NCI-H128 (cell line): ENCODE results near the gene DYNLRB2.
A peak's percentile ranks its signal among the peaks of the same experiment; 100 is the strongest.

Experiments
- DNase-seq: peaks from one replicate; lab custom pipeline; 2025; ENCODE audit not compliant: unreplicated experiment; lab: John Stamatoyannopoulos, UW

The DYNLRB2 gene

GRCh38 chr16:80540516-80541305 lies at the start of gene DYNLRB2:
Gene DYNLRB2 (plus strand): TSS chr16:80540993. CDS start chr16:80541077, 84 bp downstream.
- peak; percentile 76 for DNase-seq

GRCh38 chr16:80500116-80500859 lies 40.5 kb upstream of the DYNLRB2 start:
- no peak for DNase-seq

GRCh38 chr16:80500961-80501525 lies 39.8 kb upstream of the DYNLRB2 start:
- DNase-seq: no peak

- DNase-seq: no peak
Measured at GRCh38 chr16:80503107-80503506, 37.7 kb upstream of the DYNLRB2 start.

GRCh38 chr16:80507538-80507937 lies 33.3 kb upstream of the DYNLRB2 start:
- no peak for DNase-seq

GRCh38 chr16:80509872-80510271 lies 30.9 kb upstream of the DYNLRB2 start:
- DNase-seq: no peak

- no peak for DNase-seq
Measured at GRCh38 chr16:80511824-80512592, 28.8 kb upstream of the DYNLRB2 start.

- no peak for DNase-seq
Measured at GRCh38 chr16:80512593-80512853, 28.3 kb upstream of the DYNLRB2 start.

GRCh38 chr16:80515374-80515773 lies 25.4 kb upstream of the DYNLRB2 start:
- no peak for DNase-seq

- DNase-seq: no peak
Measured at GRCh38 chr16:80517846-80518245, 22.9 kb upstream of the DYNLRB2 start.

GRCh38 chr16:80518436-80518835 lies 22.4 kb upstream of the DYNLRB2 start:
- DNase-seq: no peak

GRCh38 chr16:80519189-80519588 lies 21.6 kb upstream of the DYNLRB2 start:
- no peak for DNase-seq

- DNase-seq: no peak
Measured at GRCh38 chr16:80525420-80525819, 15.4 kb upstream of the DYNLRB2 start.

GRCh38 chr16:80526418-80527061 lies 14.3 kb upstream of the DYNLRB2 start:
- no peak for DNase-seq

GRCh38 chr16:80527297-80527696 lies 13.5 kb upstream of the DYNLRB2 start:
- DNase-seq: no peak

- no peak for DNase-seq
Measured at GRCh38 chr16:80530479-80530878, 10.3 kb upstream of the DYNLRB2 start.

- DNase-seq: no peak
Measured at GRCh38 chr16:80536238-80536637, 4.6 kb upstream of the DYNLRB2 start.

- no peak for DNase-seq
Measured at GRCh38 chr16:80541306-80541694, 507 bp downstream of the DYNLRB2 start.

GRCh38 chr16:80543162-80543561 lies 2.4 kb downstream of the DYNLRB2 start:
- no peak for DNase-seq

- DNase-seq: no peak
Measured at GRCh38 chr16:80544326-80544725, 3.5 kb downstream of the DYNLRB2 start.

GRCh38 chr16:80546249-80546648 lies 5.5 kb downstream of the DYNLRB2 start:
- no peak for DNase-seq
